ENCODE results near the gene ZGRF1.

DNA sequence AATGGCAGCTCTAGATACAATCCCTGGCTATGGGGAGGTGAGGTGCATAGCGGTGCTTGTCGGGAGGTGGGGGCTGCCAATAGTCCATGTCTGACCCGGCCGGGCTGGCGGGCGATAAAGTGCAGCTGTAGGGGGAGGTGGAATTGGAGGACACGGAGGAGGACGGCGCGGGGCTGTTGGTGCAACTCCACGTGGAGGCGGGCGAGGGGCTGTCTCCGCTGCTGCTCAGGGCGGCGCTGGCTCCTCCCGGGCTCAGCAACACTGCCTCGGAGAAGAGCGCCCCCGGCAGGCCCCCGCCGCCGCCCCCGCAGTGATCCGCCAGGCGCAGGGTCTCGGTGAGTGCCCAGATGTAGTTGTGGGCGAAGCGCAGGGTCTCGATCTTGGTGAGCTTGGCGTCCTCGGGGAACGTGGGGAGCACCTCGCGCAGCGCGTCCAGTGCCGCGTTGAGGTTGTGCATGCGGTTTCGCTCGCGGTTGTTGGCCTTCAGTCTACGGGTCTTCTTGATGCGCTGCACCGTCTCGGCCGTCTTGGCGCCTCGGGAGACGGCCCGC is 122.0 kb downstream of the ZGRF1 start:
- TF ChIP-seq, protein P1, sequence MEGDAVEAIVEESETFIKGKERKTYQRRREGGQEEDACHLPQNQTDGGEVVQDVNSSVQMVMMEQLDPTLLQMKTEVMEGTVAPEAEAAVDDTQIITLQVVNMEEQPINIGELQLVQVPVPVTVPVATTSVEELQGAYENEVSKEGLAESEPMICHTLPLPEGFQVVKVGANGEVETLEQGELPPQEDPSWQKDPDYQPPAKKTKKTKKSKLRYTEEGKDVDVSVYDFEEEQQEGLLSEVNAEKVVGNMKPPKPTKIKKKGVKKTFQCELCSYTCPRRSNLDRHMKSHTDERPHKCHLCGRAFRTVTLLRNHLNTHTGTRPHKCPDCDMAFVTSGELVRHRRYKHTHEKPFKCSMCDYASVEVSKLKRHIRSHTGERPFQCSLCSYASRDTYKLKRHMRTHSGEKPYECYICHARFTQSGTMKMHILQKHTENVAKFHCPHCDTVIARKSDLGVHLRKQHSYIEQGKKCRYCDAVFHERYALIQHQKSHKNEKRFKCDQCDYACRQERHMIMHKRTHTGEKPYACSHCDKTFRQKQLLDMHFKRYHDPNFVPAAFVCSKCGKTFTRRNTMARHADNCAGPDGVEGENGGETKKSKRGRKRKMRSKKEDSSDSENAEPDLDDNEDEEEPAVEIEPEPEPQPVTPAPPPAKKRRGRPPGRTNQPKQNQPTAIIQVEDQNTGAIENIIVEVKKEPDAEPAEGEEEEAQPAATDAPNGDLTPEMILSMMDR (IDR thresholded peaks at IDR 0.05), result no peak
- no peak for TF ChIP-seq POLR2A (IDR thresholded peaks at IDR 0.05)
